Measurements from ENCODE around the gene TUT7. TPM values are rescaled to one million over a fixed set of nuclear protein-coding genes. Genes with fewer than 3 reads are reported as not detected.

The TUT7 gene
- total and polyA plus RNA-seq, 4 donors = 15.5 to 47.7 (median 26.2) TPM

- no peak for TF ChIP-seq CTCF (IDR thresholded peaks at IDR 0.05; ENCODE audit: control extremely low read depth, extremely low read depth)
- peak in 2 of 3 donors; percentile 19 to 36 for DNase-seq
- 66 to 80% methylated on average over 10 of the region's 10 CpGs for WGBS, 2 donors
These were observed 115.1 kb downstream of the TUT7 start for GRCh38 chr9:86238861-86239770.

More at GRCh38 chr9:86238861-86239770, 115.1 kb downstream of the TUT7 start:
- H3K4me1 ChIP-seq (ENCODE audit: control insufficient read depth in 5 of 5, insufficient read depth in 5 of 5, low read length in 5 of 5) = peaks cover 0 to 7% (median 0%) of the 10 kb centered on the region in 5 donors
- H3K4me3 ChIP-seq = no peak overlapping the region
- no peaks in the 10 kb centered on the region for H3K36me3 ChIP-seq (ENCODE audit: control insufficient read depth in 4 of 4, insufficient read depth in 4 of 4, low read length in 4 of 4)
- no peak overlapping the region for H3K9ac ChIP-seq (ENCODE audit: insufficient read depth in 1 of 2, low read length in 2 of 2)
- H3K27ac ChIP-seq (ENCODE audit: low read depth in 1 of 2, low read length in 1 of 2) = no peak overlapping the region
- H3K27me3 ChIP-seq (ENCODE audit: control insufficient read depth in 3 of 3, insufficient read depth in 3 of 3, low read length in 2 of 3) = no peaks in the 10 kb centered on the region
- no peaks in the 10 kb centered on the region for H3K9me3 ChIP-seq (ENCODE audit: control insufficient read depth in 4 of 4, insufficient read depth in 3 of 4, low read length in 3 of 4)
- ATAC-seq (ENCODE audit: insufficient read depth, low FRiP score) = no peak

Small RNA genes within 50 kb of the gene (small RNA-seq; reads per million reads assigned to genes)
- not detected for gene RN7SKP264 (ENCODE audit: low replicate concordance)

Other genes starting within 250 kb of the TUT7 start
- 1 to 10 TPM in 1 of 2 donors, under 1 TPM in 1; 0.12 to 2.7 TPM for gene C9orf153, start 94.8 kb downstream of the TUT7 start, total RNA-seq
- gene C9orf153, start 94.8 kb downstream of the TUT7 start, polyA plus RNA-seq = under 1 TPM; 0.02 to 0.26 TPM
- gene ISCA1, start 71.9 kb downstream of the TUT7 start, total RNA-seq = 10 to 100 TPM; 21.4 to 45.5 TPM
- gene ISCA1, start 71.9 kb downstream of the TUT7 start, polyA plus RNA-seq = 10 to 100 TPM; 18.5 to 20.0 TPM

All from lung (tissue), 13 donors.